Stimulated activated naive B cell treated with anti-CD40 and anti-IgM and Interleukin-4, amounts not matched to agents 10 μg/mL and 1 μg/mL and 100 μg/mL, for 72 hours (primary cell): Measurements from ENCODE around the gene USP9X.
"Not testable (repeated sequence)": the region's sequence is repeated elsewhere in the genome, so short reads cannot be mapped to it uniquely, and the experiment has no call there.

Source experiments
- ATAC-seq, 2 donors: fragments of 150-1000 bp; cut with Tn5 transposase; replicated peaks; 2 replicates each; pipeline ENCODE4 v1.10.0; 2021; ENCODE audit warnings: moderate library complexity in 1 of 2
- DNase-seq: peaks from one replicate; pipeline ENCODE4 v3.0.0; 2021
- H3K27ac Mint-ChIP-seq: one replicate; pipeline ENCODE4 v1.8.0; 2022; ENCODE audit warnings: mild to moderate bottlenecking, mixed read lengths
- H3K27me3 Mint-ChIP-seq, 2 donors: one replicate each; pipeline ENCODE4 v1.8.0; 2022; ENCODE audit warnings: mixed read lengths in 2 of 2
- H3K36me3 Mint-ChIP-seq, 2 donors: one replicate each; pipeline ENCODE4 v1.8.0; 2022; ENCODE audit warnings: mixed read lengths in 2 of 2, mild to moderate bottlenecking in 1 of 2
- H3K4me1 Mint-ChIP-seq, 2 donors: one replicate each; pipeline ENCODE4 v1.8.0; 2022; ENCODE audit warnings: mixed read lengths in 2 of 2, mild to moderate bottlenecking in 1 of 2
- H3K4me3 Mint-ChIP-seq, 2 donors: one replicate each; pipeline ENCODE4 v1.8.0; 2022; ENCODE audit warnings: mild to moderate bottlenecking in 2 of 2, mixed read lengths in 2 of 2, moderate library complexity in 1 of 2
- H3K9me3 Mint-ChIP-seq, 2 donors: one replicate each; pipeline ENCODE4 v1.8.0; 2022; ENCODE audit warnings: mixed read lengths in 2 of 2, mild to moderate bottlenecking in 1 of 2

USP9X gene

GRCh38 chrX:41095908-41096307 lies 10.7 kb downstream of the USP9X start:
- no peak overlapping the region for H3K27ac Mint-ChIP-seq
- H3K36me3 Mint-ChIP-seq: peaks cover 6 to 28% of the 10 kb centered on the region in 2 donors
- peak; percentile 42 to 76 for ATAC-seq
- no peaks in the 10 kb centered on the region for H3K9me3 Mint-ChIP-seq
- no peaks in the 10 kb centered on the region for H3K27me3 Mint-ChIP-seq
- no peak for DNase-seq
- peak overlapping the region in 1 of 2 donors; percentile 36 for H3K4me3 Mint-ChIP-seq
- H3K4me1 Mint-ChIP-seq: peaks cover 38 to 43% of the 10 kb centered on the region in 2 donors

- ATAC-seq: no peak
- peaks cover 6 to 28% of the 10 kb centered on the region in 2 donors for H3K36me3 Mint-ChIP-seq
- H3K27me3 Mint-ChIP-seq: no peaks in the 10 kb centered on the region
- no peak overlapping the region for H3K4me3 Mint-ChIP-seq
- no peak overlapping the region for H3K27ac Mint-ChIP-seq
- no peak for DNase-seq
- H3K9me3 Mint-ChIP-seq: no peaks in the 10 kb centered on the region
- peaks cover 34 to 43% of the 10 kb centered on the region in 2 donors for H3K4me1 Mint-ChIP-seq
Observed at GRCh38 chrX:41096339-41096955, 11.2 kb downstream of the USP9X start.

GRCh38 chrX:41097326-41097725 lies 12.1 kb downstream of the USP9X start:
- Mint-ChIP-seq H3K4me3 (no peak overlapping the region), H3K9me3 (no peaks in the 10 kb centered on the region), H3K27ac (no peak overlapping the region), H3K4me1 (peaks cover 33 to 43% of the 10 kb centered on the region in 2 donors), H3K27me3 (no peaks in the 10 kb centered on the region), H3K36me3 (peaks cover 6 to 32% of the 10 kb centered on the region in 2 donors)
- ATAC-seq (no peak), DNase-seq (no peak)

- no peak overlapping the region for H3K27ac Mint-ChIP-seq
- DNase-seq (no peak), ATAC-seq (no peak)
- no peaks in the 10 kb centered on the region for H3K9me3 Mint-ChIP-seq
- peaks cover 6 to 24% of the 10 kb centered on the region in 2 donors for H3K36me3 Mint-ChIP-seq
- H3K27me3 Mint-ChIP-seq: no peaks in the 10 kb centered on the region
- H3K4me3 Mint-ChIP-seq: no peak overlapping the region
- peaks cover 29 to 34% of the 10 kb centered on the region in 2 donors for H3K4me1 Mint-ChIP-seq
Observed at GRCh38 chrX:41100200-41100599, 15.0 kb downstream of the USP9X start.

- Mint-ChIP-seq H3K9me3 (no peaks in the 10 kb centered on the region), H3K27ac (no peak overlapping the region), H3K4me1 (peaks cover 23 to 32% of the 10 kb centered on the region in 2 donors), H3K36me3 (peaks cover 4 to 24% of the 10 kb centered on the region in 2 donors), H3K4me3 (no peak overlapping the region), H3K27me3 (no peaks in the 10 kb centered on the region)
- ATAC-seq (no peak), DNase-seq (no peak)
Observed at GRCh38 chrX:41100819-41101218, 15.6 kb downstream of the USP9X start.

- DNase-seq (no peak), ATAC-seq (no peak)
- H3K27me3 Mint-ChIP-seq: no peaks in the 10 kb centered on the region
- H3K27ac Mint-ChIP-seq: no peak overlapping the region
- H3K4me1 Mint-ChIP-seq: peaks cover 29 to 42% of the 10 kb centered on the region in 2 donors
- H3K9me3 Mint-ChIP-seq: peaks cover 5 to 6% of the 10 kb centered on the region in 2 donors
- H3K36me3 Mint-ChIP-seq: peaks cover 9 to 22% of the 10 kb centered on the region in 2 donors
- no peak overlapping the region for H3K4me3 Mint-ChIP-seq
Observed at GRCh38 chrX:41105005-41105404, 19.8 kb downstream of the USP9X start.

- Mint-ChIP-seq H3K36me3 (peaks cover 11 to 26% of the 10 kb centered on the region in 2 donors), H3K4me1 (peaks cover 35 to 53% of the 10 kb centered on the region in 2 donors)
- H3K4me3 Mint-ChIP-seq: not testable (repeated sequence)
Observed at GRCh38 chrX:41106257-41106656, 21.0 kb downstream of the USP9X start.

GRCh38 chrX:41108007-41108406 lies 22.8 kb downstream of the USP9X start:
- peaks cover 38 to 65% of the 10 kb centered on the region in 2 donors for H3K4me1 Mint-ChIP-seq
- H3K36me3 Mint-ChIP-seq: peaks cover 11 to 22% of the 10 kb centered on the region in 2 donors
- H3K27ac Mint-ChIP-seq: peak overlapping the region; percentile 68
- H3K9me3 Mint-ChIP-seq: peaks cover 5 to 6% of the 10 kb centered on the region in 2 donors
- ATAC-seq: no peak
- no peaks in the 10 kb centered on the region for H3K27me3 Mint-ChIP-seq
- DNase-seq: no peak
- H3K4me3 Mint-ChIP-seq: no peak overlapping the region

More at GRCh38 chrX:41106257-41106656, 21.0 kb downstream of the USP9X start:
- DNase-seq, ATAC-seq, H3K9me3 Mint-ChIP-seq, H3K27me3 Mint-ChIP-seq, H3K27ac Mint-ChIP-seq: not testable (repeated sequence)

GRCh38 chrX:41108463-41109205 lies 23.4 kb downstream of the USP9X start:
- Mint-ChIP-seq H3K27me3 (no peaks in the 10 kb centered on the region), H3K27ac (no peak overlapping the region), H3K4me1 (peaks cover 38 to 65% of the 10 kb centered on the region in 2 donors), H3K9me3 (peaks cover 5 to 6% of the 10 kb centered on the region in 2 donors), H3K36me3 (peaks cover 11 to 22% of the 10 kb centered on the region in 2 donors), H3K4me3 (no peak overlapping the region)
- ATAC-seq (no peak), DNase-seq (no peak)

- Mint-ChIP-seq H3K9me3 (peaks cover 5 to 6% of the 10 kb centered on the region in 2 donors), H3K27ac (peak overlapping the region; percentile 21), H3K27me3 (no peaks in the 10 kb centered on the region), H3K36me3 (peaks cover 11 to 22% of the 10 kb centered on the region in 2 donors), H3K4me3 (no peak overlapping the region), H3K4me1 (peaks cover 43 to 63% of the 10 kb centered on the region in 2 donors)
- ATAC-seq (no peak), DNase-seq (no peak)
Observed at GRCh38 chrX:41110801-41111625, 25.8 kb downstream of the USP9X start.

GRCh38 chrX:41115104-41115425 lies 29.8 kb downstream of the USP9X start:
- DNase-seq, H3K36me3 Mint-ChIP-seq, H3K27ac Mint-ChIP-seq: not testable (repeated sequence)

GRCh38 chrX:41116948-41117347 lies 31.7 kb downstream of the USP9X start:
- peak overlapping the region; percentile 3 for H3K27ac Mint-ChIP-seq
- H3K4me3 Mint-ChIP-seq: peak overlapping the region; percentile 30 to 60
- ATAC-seq: peak; percentile 84
- H3K27me3 Mint-ChIP-seq: no peaks in the 10 kb centered on the region
- H3K36me3 Mint-ChIP-seq: peaks cover 5% of the 10 kb centered on the region in 2 donors
- H3K4me1 Mint-ChIP-seq: peaks cover 32 to 48% of the 10 kb centered on the region in 2 donors
- no peaks in the 10 kb centered on the region for H3K9me3 Mint-ChIP-seq
- no peak for DNase-seq

More at GRCh38 chrX:41115104-41115425, 29.8 kb downstream of the USP9X start:
- H3K9me3 Mint-ChIP-seq, H3K4me3 Mint-ChIP-seq, H3K27me3 Mint-ChIP-seq: not testable (repeated sequence)
- ATAC-seq: peak; percentile 68 to 71
- H3K4me1 Mint-ChIP-seq: peaks cover 33 to 54% of the 10 kb centered on the region in 2 donors

GRCh38 chrX:41118156-41118555 lies 32.9 kb downstream of the USP9X start:
- ATAC-seq: peak in 1 of 2 donors; percentile 30
- no peak for DNase-seq
- Mint-ChIP-seq H3K27ac (peak overlapping the region; percentile 25), H3K4me1 (peaks cover 38 to 55% of the 10 kb centered on the region in 2 donors), H3K36me3 (peaks cover 5 to 14% of the 10 kb centered on the region in 2 donors), H3K27me3 (no peaks in the 10 kb centered on the region), H3K9me3 (no peaks in the 10 kb centered on the region), H3K4me3 (no peak overlapping the region)

GRCh38 chrX:41119803-41120202 lies 34.6 kb downstream of the USP9X start:
- Mint-ChIP-seq H3K4me1 (peaks cover 33 to 58% of the 10 kb centered on the region in 2 donors), H3K4me3 (no peak overlapping the region), H3K9me3 (no peaks in the 10 kb centered on the region), H3K36me3 (peaks cover 5 to 26% of the 10 kb centered on the region in 2 donors), H3K27me3 (no peaks in the 10 kb centered on the region), H3K27ac (peak overlapping the region; percentile 92)
- DNase-seq: no peak
- peak in 1 of 2 donors; percentile 9 for ATAC-seq
